Germinal center (tissue), 1 donor: ENCODE results near the gene MZT2A.
"Not testable (repeated sequence)": the region's sequence is repeated elsewhere in the genome, so short reads cannot be mapped to it uniquely, and the experiment has no call there.

ENCODE experiments used
- DNase-seq: peaks from one replicate; pipeline ENCODE4 v3.0.0; 2012; ENCODE audit warnings: mixed read lengths, low spot score

The MZT2A gene

GRCh38 chr2:131492015-131492417, at the start of gene MZT2A:
TSS of gene MZT2A (minus strand) at chr2:131492397. CDS start at chr2:131492376, 21 bp downstream.
- peak; percentile 21 for DNase-seq

- DNase-seq, result not testable (repeated sequence)
These were observed 46.7 kb upstream of the MZT2A start for GRCh38 chr2:131538856-131539255.

- DNase-seq, result not testable (repeated sequence)
These were observed 44.6 kb upstream of the MZT2A start for GRCh38 chr2:131536841-131537240.

- DNase-seq, result not testable (repeated sequence)
These were observed 44.0 kb upstream of the MZT2A start for GRCh38 chr2:131535951-131536826.

- no peak for DNase-seq
These were observed 43.3 kb upstream of the MZT2A start for GRCh38 chr2:131535526-131535925.

- DNase-seq, result not testable (repeated sequence)
These were observed 42.8 kb upstream of the MZT2A start for GRCh38 chr2:131534965-131535364.

GRCh38 chr2:131534317-131534672, 42.1 kb upstream of the MZT2A start:
- DNase-seq, result not testable (repeated sequence)

- not testable (repeated sequence) for DNase-seq
These were observed 41.6 kb upstream of the MZT2A start for GRCh38 chr2:131533609-131534316.

GRCh38 chr2:131532723-131533608, 40.8 kb upstream of the MZT2A start:
- not testable (repeated sequence) for DNase-seq

- DNase-seq, result not testable (repeated sequence)
These were observed 39.5 kb upstream of the MZT2A start for GRCh38 chr2:131531547-131532185.

- DNase-seq, result not testable (repeated sequence)
These were observed 38.6 kb upstream of the MZT2A start for GRCh38 chr2:131530626-131531344.

- DNase-seq, result not testable (repeated sequence)
These were observed 37.8 kb upstream of the MZT2A start for GRCh38 chr2:131529864-131530445.

- DNase-seq, result not testable (repeated sequence)
These were observed 37.0 kb upstream of the MZT2A start for GRCh38 chr2:131528981-131529863.

GRCh38 chr2:131527131-131528001, 35.2 kb upstream of the MZT2A start, which contains the start of gene CCDC74A:
TSS of gene CCDC74A (plus strand) at chr2:131527888. CDS start at chr2:131527971, 83 bp downstream.
- not testable (repeated sequence) for DNase-seq

- not testable (repeated sequence) for DNase-seq
These were observed 33.1 kb upstream of the MZT2A start for GRCh38 chr2:131525256-131525655.

GRCh38 chr2:131521961-131522781, 30.0 kb upstream of the MZT2A start:
- no peak for DNase-seq

- DNase-seq, result not testable (repeated sequence)
These were observed 29.3 kb upstream of the MZT2A start for GRCh38 chr2:131521524-131521923.
